Activated CD4-positive, alpha-beta memory T cell treated with anti-CD3 and anti-CD28 coated beads for 36 hours (primary cell): ENCODE data around the gene PRSS22. TPM values are rescaled to one million over a fixed set of nuclear protein-coding genes. Genes with fewer than 3 reads are reported as not detected.

Experiments used
- CTCF ChIA-PET: fragments of 350-600 bp; sonication (Branson Sonifier 250); formaldehyde crosslinking; loops from one replicate; lab custom pipeline; 2021; ENCODE audit warnings: antibody characterized with exemption, inconsistent platforms; lab: Charles Lee
- POLR2A ChIA-PET: fragments of 350-600 bp; sonication (Branson Sonifier 250); formaldehyde crosslinking; loops from one replicate; lab custom pipeline; 2021; ENCODE audit warnings: antibody characterized with exemption; lab: Charles Lee
- DNase-seq: peaks from one replicate; pipeline ENCODE4 v3.0.0-alpha.2; 2020
- H3K27ac Mint-ChIP-seq: one replicate; pipeline ENCODE4 v1.8.0; 2021; ENCODE audit warnings: mixed read lengths
- H3K27me3 Mint-ChIP-seq: one replicate; pipeline ENCODE4 v1.8.0; 2021; ENCODE audit warnings: mixed read lengths
- H3K36me3 Mint-ChIP-seq: one replicate; pipeline ENCODE4 v1.8.0; 2021; ENCODE audit warnings: mixed read lengths
- H3K4me1 Mint-ChIP-seq: one replicate; pipeline ENCODE4 v1.8.0; 2021; ENCODE audit warnings: low read depth, mixed read lengths
- H3K4me3 Mint-ChIP-seq: one replicate; pipeline ENCODE4 v1.8.0; 2021; ENCODE audit warnings: mild to moderate bottlenecking, mixed read lengths
- H3K9me3 Mint-ChIP-seq: one replicate; pipeline ENCODE4 v1.8.0; 2021; ENCODE audit warnings: mixed read lengths
- intact Hi-C: fragments of 100-400 bp; cut with micrococcal nuclease; formaldehyde crosslinking; loops from one replicate; pipeline ENCODE4 v1.15.1; 2023
- total RNA-seq, 2 experiments: library from RNA; stranded (reverse); gene quantifications; one replicate each; pipeline ENCODE4 v1.2.3, GENCODE V29; 2021

The PRSS22 gene
- total RNA-seq, 2 experiments from 2014 or later = 0.24 to 0.38 TPM

GRCh38 chr16:2825906-2826305 is 32.1 kb downstream of the PRSS22 start:
- DNase-seq = no peak
- Mint-ChIP-seq H3K27me3 (peaks cover 5% of the 10 kb centered on the region), H3K9me3 (no peaks in the 10 kb centered on the region), H3K4me3 (no peak overlapping the region), H3K27ac (no peak overlapping the region), H3K36me3 (no peaks in the 10 kb centered on the region), H3K4me1 (no peaks in the 10 kb centered on the region)
- intact Hi-C loops = no loop called here
- POLR2A ChIA-PET = no interaction called here
- CTCF ChIA-PET = no interaction called here

GRCh38 chr16:2825049-2825742 is 32.8 kb downstream of the PRSS22 start:
- Mint-ChIP-seq H3K9me3 (no peaks in the 10 kb centered on the region), H3K27ac (no peak overlapping the region), H3K27me3 (no peaks in the 10 kb centered on the region), H3K4me1 (no peaks in the 10 kb centered on the region), H3K4me3 (no peak overlapping the region), H3K36me3 (no peaks in the 10 kb centered on the region)
- intact Hi-C loops = no loop called here
- ChIA-PET POLR2A (no interaction called here), CTCF (no interaction called here)
- DNase-seq = no peak

- CTCF ChIA-PET = interaction anchor here (1.9 kb wide), 1 partner anchor 15 kb away, joined by 8 read pairs; no protein-coding TSS in a partner anchor
- Mint-ChIP-seq H3K9me3 (no peaks in the 10 kb centered on the region), H3K4me1 (no peaks in the 10 kb centered on the region), H3K27me3 (no peaks in the 10 kb centered on the region), H3K4me3 (no peak overlapping the region), H3K27ac (no peak overlapping the region), H3K36me3 (no peaks in the 10 kb centered on the region)
- POLR2A ChIA-PET = no interaction called here
- DNase-seq = no peak
- intact Hi-C loops = no loop called here
These were observed 33.3 kb downstream of the PRSS22 start for GRCh38 chr16:2824626-2825025.

GRCh38 chr16:2822496-2822895 is 35.5 kb downstream of the PRSS22 start:
- Mint-ChIP-seq H3K36me3 (no peaks in the 10 kb centered on the region), H3K4me3 (no peak overlapping the region), H3K4me1 (no peaks in the 10 kb centered on the region), H3K27ac (no peak overlapping the region), H3K27me3 (no peaks in the 10 kb centered on the region), H3K9me3 (no peaks in the 10 kb centered on the region)
- intact Hi-C loops = no loop called here
- ChIA-PET CTCF (interaction anchor here (1.5 kb wide), 1 partner anchor 38 kb away, joined by 4 read pairs; no protein-coding TSS in a partner anchor), POLR2A (no interaction called here)
- no peak for DNase-seq

- no peaks in the 10 kb centered on the region for H3K4me1 Mint-ChIP-seq
- CTCF ChIA-PET = interaction anchor here (1.5 kb wide), 1 partner anchor 38 kb away, joined by 4 read pairs; no protein-coding TSS in a partner anchor
- no peak overlapping the region for H3K4me3 Mint-ChIP-seq
- H3K27me3 Mint-ChIP-seq = no peaks in the 10 kb centered on the region
- POLR2A ChIA-PET = no interaction called here
- DNase-seq = no peak
- intact Hi-C loops = no loop called here
- H3K9me3 Mint-ChIP-seq = no peaks in the 10 kb centered on the region
- H3K36me3 Mint-ChIP-seq = no peaks in the 10 kb centered on the region
- no peak overlapping the region for H3K27ac Mint-ChIP-seq
These were observed 35.8 kb downstream of the PRSS22 start for GRCh38 chr16:2822158-2822495.

GRCh38 chr16:2821487-2822157 is 36.3 kb downstream of the PRSS22 start:
- POLR2A ChIA-PET = no interaction called here
- CTCF ChIA-PET = interaction anchor here (1.5 kb wide), 1 partner anchor 37 kb away, joined by 4 read pairs; no protein-coding TSS in a partner anchor
- Mint-ChIP-seq H3K4me3 (no peak overlapping the region), H3K4me1 (no peaks in the 10 kb centered on the region), H3K27me3 (no peaks in the 10 kb centered on the region), H3K9me3 (no peaks in the 10 kb centered on the region), H3K27ac (no peak overlapping the region), H3K36me3 (no peaks in the 10 kb centered on the region)
- no peak for DNase-seq
- intact Hi-C loops = no loop called here

- Mint-ChIP-seq H3K36me3 (no peaks in the 10 kb centered on the region), H3K27me3 (no peaks in the 10 kb centered on the region), H3K4me1 (no peaks in the 10 kb centered on the region), H3K27ac (no peak overlapping the region), H3K4me3 (no peak overlapping the region), H3K9me3 (no peaks in the 10 kb centered on the region)
- DNase-seq = no peak
- ChIA-PET POLR2A (no interaction called here), CTCF (interaction anchor here (1.5 kb wide), 1 partner anchor 37 kb away, joined by 4 read pairs; no protein-coding TSS in a partner anchor)
- intact Hi-C loops = no loop called here
These were observed 37.0 kb downstream of the PRSS22 start for GRCh38 chr16:2820836-2821486.

- intact Hi-C loops = no loop called here
- CTCF ChIA-PET = no interaction called here
- POLR2A ChIA-PET = no interaction called here
These were observed 37.8 kb downstream of the PRSS22 start for GRCh38 chr16:2819939-2820835.

GRCh38 chr16:2819179-2819938 is 38.6 kb downstream of the PRSS22 start:
- intact Hi-C loops = no loop called here
- no peaks in the 10 kb centered on the region for H3K9me3 Mint-ChIP-seq
- no peaks in the 10 kb centered on the region for H3K27me3 Mint-ChIP-seq
- no peak overlapping the region for H3K27ac Mint-ChIP-seq
- ChIA-PET POLR2A (no interaction called here), CTCF (no interaction called here)
- DNase-seq = no peak
- no peaks in the 10 kb centered on the region for H3K4me1 Mint-ChIP-seq
- no peak overlapping the region for H3K4me3 Mint-ChIP-seq
- no peaks in the 10 kb centered on the region for H3K36me3 Mint-ChIP-seq

More at GRCh38 chr16:2819939-2820835, 37.8 kb downstream of the PRSS22 start:
- Mint-ChIP-seq H3K27ac (no peak overlapping the region), H3K36me3 (no peaks in the 10 kb centered on the region), H3K4me3 (no peak overlapping the region), H3K27me3 (no peaks in the 10 kb centered on the region), H3K9me3 (no peaks in the 10 kb centered on the region), H3K4me1 (no peaks in the 10 kb centered on the region)
- no peak for DNase-seq

- Mint-ChIP-seq H3K36me3 (no peaks in the 10 kb centered on the region), H3K4me3 (no peak overlapping the region), H3K4me1 (no peaks in the 10 kb centered on the region), H3K9me3 (no peaks in the 10 kb centered on the region), H3K27me3 (no peaks in the 10 kb centered on the region), H3K27ac (no peak overlapping the region)
- DNase-seq = no peak
- CTCF ChIA-PET = no interaction called here
- POLR2A ChIA-PET = no interaction called here
- intact Hi-C loops = no loop called here
These were observed 39.6 kb downstream of the PRSS22 start for GRCh38 chr16:2818272-2818876.
